ENCODE measurements around the gene MTHFD1L.

The MTHFD1L gene

DNA sequence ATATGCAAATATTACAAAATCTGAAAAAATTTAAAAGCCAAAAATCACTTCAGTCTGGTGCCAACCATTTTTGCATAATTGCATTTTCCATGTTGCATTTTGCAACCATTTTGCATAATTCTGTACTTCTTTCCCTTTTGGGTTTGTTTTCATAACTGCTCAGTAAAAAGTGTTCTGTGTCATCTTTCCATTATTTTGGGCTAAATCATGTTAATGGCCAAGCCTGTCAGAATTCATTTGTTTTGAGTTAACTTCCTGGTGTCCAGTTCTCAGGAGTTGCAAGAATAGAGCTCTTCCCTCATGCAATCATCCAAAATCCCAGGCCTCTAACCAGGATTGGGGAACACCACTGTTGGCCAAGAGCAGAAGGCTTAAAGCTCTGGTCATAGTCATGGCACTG is 133.6 kb downstream of the MTHFD1L start:
- TF ChIP-seq SNAI2 (CRISPR knock-in tag; IDR thresholded peaks at IDR 0.05) (no peak), ISL1 (CRISPR knock-in tag; IDR thresholded peaks at IDR 0.05) (peak; percentile 83), ZC3H10 (CRISPR knock-in tag; IDR thresholded peaks at IDR 0.05) (no peak), TOX (CRISPR knock-in tag; IDR thresholded peaks at IDR 0.05; ENCODE audit: borderline replicate concordance) (0 out of 2 replicates have a peak, but pooled peaks have one; percentile 18), ARNTL (CRISPR knock-in tag; IDR thresholded peaks at IDR 0.05; ENCODE audit: borderline replicate concordance, low read depth) (no peak), ZFP3 (CRISPR knock-in tag; IDR thresholded peaks at IDR 0.05) (no peak), CSDC2 (CRISPR knock-in tag; IDR thresholded peaks at IDR 0.05) (no peak)
- ATAC-seq, result peak; percentile 34; the same call in 1 of the 3 replicates

GRCh38 chr6:150999576-150999975 is 134.1 kb downstream of the MTHFD1L start:
- no peak for TF ChIP-seq CREB5 (CRISPR knock-in tag; IDR thresholded peaks at IDR 0.05; ENCODE audit: low read depth)
- TF ChIP-seq, protein P1, sequence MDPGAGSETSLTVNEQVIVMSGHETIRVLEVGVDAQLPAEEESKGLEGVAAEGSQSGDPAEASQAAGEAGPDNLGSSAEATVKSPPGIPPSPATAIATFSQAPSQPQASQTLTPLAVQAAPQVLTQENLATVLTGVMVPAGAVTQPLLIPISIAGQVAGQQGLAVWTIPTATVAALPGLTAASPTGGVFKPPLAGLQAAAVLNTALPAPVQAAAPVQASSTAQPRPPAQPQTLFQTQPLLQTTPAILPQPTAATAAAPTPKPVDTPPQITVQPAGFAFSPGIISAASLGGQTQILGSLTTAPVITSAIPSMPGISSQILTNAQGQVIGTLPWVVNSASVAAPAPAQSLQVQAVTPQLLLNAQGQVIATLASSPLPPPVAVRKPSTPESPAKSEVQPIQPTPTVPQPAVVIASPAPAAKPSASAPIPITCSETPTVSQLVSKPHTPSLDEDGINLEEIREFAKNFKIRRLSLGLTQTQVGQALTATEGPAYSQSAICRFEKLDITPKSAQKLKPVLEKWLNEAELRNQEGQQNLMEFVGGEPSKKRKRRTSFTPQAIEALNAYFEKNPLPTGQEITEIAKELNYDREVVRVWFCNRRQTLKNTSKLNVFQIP (CRISPR knock-in tag; IDR thresholded peaks at IDR 0.05; ENCODE audit: borderline replicate concordance, low read depth), result no peak
- TF ChIP-seq TCF4 (CRISPR knock-in tag; IDR thresholded peaks at IDR 0.05; ENCODE audit: borderline replicate concordance), result no peak
- no peak for TF ChIP-seq ZC3H10 (CRISPR knock-in tag; IDR thresholded peaks at IDR 0.05)
- TF ChIP-seq TSHZ2 (CRISPR knock-in tag; IDR thresholded peaks at IDR 0.05), result no peak
- TF ChIP-seq RARB (CRISPR knock-in tag; IDR thresholded peaks at IDR 0.05), result no peak
- no peak for TF ChIP-seq BACH2 (CRISPR knock-in tag; IDR thresholded peaks at IDR 0.05; ENCODE audit: borderline replicate concordance)
- TF ChIP-seq ZFP3 (CRISPR knock-in tag; IDR thresholded peaks at IDR 0.05), result no peak
- no peak for TF ChIP-seq TOX (CRISPR knock-in tag; IDR thresholded peaks at IDR 0.05; ENCODE audit: borderline replicate concordance)
- TF ChIP-seq ZNF70 (CRISPR knock-in tag; IDR thresholded peaks at IDR 0.05), result no peak
- TF ChIP-seq PATZ1 (CRISPR knock-in tag; IDR thresholded peaks at IDR 0.05; ENCODE audit: borderline replicate concordance), result no peak
- ATAC-seq, result no peak; the same call in 2 of the 3 replicates

GRCh38 chr6:151001387-151002056 is 136.0 kb downstream of the MTHFD1L start:
- TF ChIP-seq RARB (CRISPR knock-in tag; IDR thresholded peaks at IDR 0.05), result no peak
- no peak for TF ChIP-seq CSDC2 (CRISPR knock-in tag; IDR thresholded peaks at IDR 0.05)
- TF ChIP-seq TOX (CRISPR knock-in tag; IDR thresholded peaks at IDR 0.05; ENCODE audit: borderline replicate concordance), result no peak
- TF ChIP-seq TCF4 (CRISPR knock-in tag; IDR thresholded peaks at IDR 0.05; ENCODE audit: borderline replicate concordance), result no peak
- no peak for TF ChIP-seq ZNF70 (CRISPR knock-in tag; IDR thresholded peaks at IDR 0.05)
- no peak for TF ChIP-seq ZFP30 (CRISPR knock-in tag; IDR thresholded peaks at IDR 0.05)
- no peak for TF ChIP-seq OSR1 (CRISPR knock-in tag; IDR thresholded peaks at IDR 0.05)
- no peak for TF ChIP-seq CREB5 (CRISPR knock-in tag; IDR thresholded peaks at IDR 0.05; ENCODE audit: low read depth)
- TF ChIP-seq ZFP3 (CRISPR knock-in tag; IDR thresholded peaks at IDR 0.05), result no peak
- TF ChIP-seq, protein P1 (CRISPR knock-in tag; IDR thresholded peaks at IDR 0.05; ENCODE audit: borderline replicate concordance, low read depth), result no peak
- TF ChIP-seq GLIS3 (CRISPR knock-in tag; IDR thresholded peaks at IDR 0.05), result no peak
- TF ChIP-seq SNAI2 (CRISPR knock-in tag; IDR thresholded peaks at IDR 0.05), result no peak
- TF ChIP-seq ZNF565 (CRISPR knock-in tag; conservative IDR thresholded peaks at IDR 0.05; ENCODE audit: low read depth), result no peak
- ATAC-seq, result no peak

All from SK-N-SH treated with all-trans-retinoic acid at 6 μM for 48 hours (cell line).